ENCODE measurements around the gene SIRT3. TPM values are rescaled to one million over a fixed set of nuclear protein-coding genes. Genes with fewer than 3 reads are reported as not detected.

SIRT3 gene
- polyA plus RNA-seq, 3 donors = 4.3 to 23.7 (median 4.3) TPM

DNA sequence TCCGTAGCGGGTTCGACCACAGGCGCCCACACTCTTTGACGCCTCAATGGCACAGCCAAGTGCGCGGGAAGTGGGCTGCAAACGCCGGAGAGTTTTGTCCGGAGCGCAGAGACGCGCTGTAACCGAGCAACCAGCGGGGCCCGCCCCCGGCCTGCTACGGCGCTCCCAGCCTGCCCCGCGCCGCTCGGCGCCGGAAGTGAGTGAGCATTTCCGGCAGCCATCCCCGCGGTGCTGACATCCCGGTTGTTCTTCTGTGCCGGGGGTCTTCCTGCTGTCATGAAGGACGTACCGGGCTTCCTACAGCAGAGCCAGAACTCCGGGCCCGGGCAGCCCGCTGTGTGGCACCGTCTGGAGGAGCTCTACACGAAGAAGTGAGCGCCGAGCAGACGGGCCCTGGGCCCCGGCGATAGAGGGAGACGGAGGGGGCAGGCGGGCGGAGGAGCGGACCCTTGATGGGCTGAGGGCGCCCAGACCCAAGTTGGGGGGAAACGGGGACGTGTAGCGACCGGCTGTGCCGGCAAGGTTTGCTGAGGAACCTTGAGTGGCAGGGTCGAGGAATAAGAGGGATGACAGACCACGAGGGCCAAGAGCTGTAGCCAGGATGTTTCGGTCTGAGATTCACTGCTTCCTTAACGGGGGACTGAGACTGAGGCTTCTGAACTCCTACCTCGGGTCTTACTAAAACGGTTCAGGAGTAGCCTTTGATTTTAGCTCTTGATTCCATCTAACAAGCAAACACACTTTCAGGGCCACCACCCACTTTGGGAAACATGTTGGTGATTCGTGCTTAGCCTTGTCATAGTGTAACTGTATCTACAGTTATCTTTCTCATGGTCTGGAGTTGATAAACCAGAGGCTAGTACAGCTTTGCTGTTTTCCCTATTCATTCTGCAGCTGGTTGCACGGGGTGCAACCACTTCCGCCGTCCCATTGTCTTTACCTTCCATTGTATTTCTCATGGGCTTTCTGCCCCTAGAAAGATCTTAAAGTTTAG, 929 bp upstream of the SIRT3 start, which contains the start of gene PSMD13:
TSS of gene PSMD13 (plus strand) at position 203 of the 994 bp plus-strand sequence. CDS start at position 277, 74 bp downstream.
- WGBS (ENCODE audit: insufficient coverage) = under 1% methylated on average over 58 of the region's 62 CpGs
- intact Hi-C loops (cut with micrococcal nuclease) = loop anchor here (1.0 to 5.0 kb wide), 6 partner anchors 30 to 270 kb away; partner anchors contain the start of genes RNH1 (in 2 of the 2), BET1L (in 1 of the 2) and RIC8A (in 1 of the 2)
- Histone ChIP-seq H3K9ac (ENCODE audit: insufficient read depth, low read length, poor library complexity, severe bottlenecking) (peak within 1 kb of the TSS; percentile 95), H3K27ac (ENCODE audit: low read depth in 1 of 2, low read length in 2 of 2) (peak within 1 kb of the TSS; percentile 97 to 98), H3K79me2 (ENCODE audit: insufficient read depth, low read length) (peaks cover 48% of the 10 kb centered on the region), H4K20me1 (ENCODE audit: insufficient read depth, low read length) (peaks cover 21% of the 10 kb centered on the region), H3K4me2 (replicated peaks; ENCODE audit: extremely low read depth, low read length, poor library complexity, severe bottlenecking) (peak within 1 kb of the TSS; percentile 87), H3K27me3 (ENCODE audit: control insufficient read depth in 2 of 2, insufficient read depth in 2 of 2, low read length in 2 of 2) (no peaks in the 10 kb centered on the region), H3K9me3 (replicated peaks in 1 of 2; ENCODE audit: control insufficient read depth in 1 of 2, insufficient read depth in 1 of 2, low read length in 2 of 2) (no peaks in the 10 kb centered on the region), H3K4me3 (replicated peaks in 1 of 3; ENCODE audit: low read depth in 2 of 3, low read length in 3 of 3) (peak within 1 kb of the TSS; percentile 93 to 99 (median 96)), H2AFZ (ENCODE audit: insufficient read depth, low read depth, low read length, poor library complexity, severe bottlenecking) (peak within 1 kb of the TSS; percentile 96), H3K4me1 (ENCODE audit: control insufficient read depth in 1 of 2, insufficient read depth in 2 of 2, low read length in 2 of 2) (peaks cover 20 to 23% of the 10 kb centered on the region in 2 donors), H3K36me3 (replicated peaks in 1 of 2; ENCODE audit: control insufficient read depth in 1 of 2, insufficient read depth in 2 of 2, low read length in 2 of 2) (peaks cover 15 to 30% of the 10 kb centered on the region in 2 donors)
- Mint-ChIP-seq H3K36me3 (peaks cover 32 to 36% of the 10 kb centered on the region in 2 donors), H3K9me3 (no peaks in the 10 kb centered on the region), H3K4me1 (peaks cover 24% of the 10 kb centered on the region), H3K27ac (peak within 1 kb of the TSS; percentile 99 to 100 (median 100)), H3K4me3 (peak within 1 kb of the TSS; percentile 96 to 97), H3K27me3 (ENCODE audit: low read depth in 3 of 3) (peaks cover 0 to 4% (median 1%) of the 10 kb centered on the region in 3 donors)
- TF ChIP-seq, protein P1, sequence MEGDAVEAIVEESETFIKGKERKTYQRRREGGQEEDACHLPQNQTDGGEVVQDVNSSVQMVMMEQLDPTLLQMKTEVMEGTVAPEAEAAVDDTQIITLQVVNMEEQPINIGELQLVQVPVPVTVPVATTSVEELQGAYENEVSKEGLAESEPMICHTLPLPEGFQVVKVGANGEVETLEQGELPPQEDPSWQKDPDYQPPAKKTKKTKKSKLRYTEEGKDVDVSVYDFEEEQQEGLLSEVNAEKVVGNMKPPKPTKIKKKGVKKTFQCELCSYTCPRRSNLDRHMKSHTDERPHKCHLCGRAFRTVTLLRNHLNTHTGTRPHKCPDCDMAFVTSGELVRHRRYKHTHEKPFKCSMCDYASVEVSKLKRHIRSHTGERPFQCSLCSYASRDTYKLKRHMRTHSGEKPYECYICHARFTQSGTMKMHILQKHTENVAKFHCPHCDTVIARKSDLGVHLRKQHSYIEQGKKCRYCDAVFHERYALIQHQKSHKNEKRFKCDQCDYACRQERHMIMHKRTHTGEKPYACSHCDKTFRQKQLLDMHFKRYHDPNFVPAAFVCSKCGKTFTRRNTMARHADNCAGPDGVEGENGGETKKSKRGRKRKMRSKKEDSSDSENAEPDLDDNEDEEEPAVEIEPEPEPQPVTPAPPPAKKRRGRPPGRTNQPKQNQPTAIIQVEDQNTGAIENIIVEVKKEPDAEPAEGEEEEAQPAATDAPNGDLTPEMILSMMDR (IDR thresholded peaks at IDR 0.05) = no peak
- peak; percentile 81 to 84 (median 84) for DNase-seq

DNA sequence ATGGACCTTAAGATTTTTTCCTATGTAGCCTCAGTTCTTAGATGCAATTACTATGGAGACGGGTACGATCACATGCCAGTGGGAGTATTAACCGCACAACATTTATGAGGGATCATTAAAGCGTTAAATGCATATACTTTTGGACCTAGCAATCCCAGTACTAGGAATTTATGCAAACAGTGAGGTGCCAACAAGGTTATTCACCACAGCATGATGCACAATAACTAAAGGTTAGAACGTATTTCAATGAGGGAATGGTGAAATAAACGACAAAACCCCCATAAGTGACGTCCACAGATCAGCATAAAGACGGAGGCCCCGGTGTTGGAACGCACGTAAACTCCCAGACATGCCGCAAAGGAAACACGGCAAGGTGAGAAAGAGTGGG, 539 bp downstream of the SIRT3 start:
- DNase-seq = no peak
- peak overlapping the region; percentile 96 for H2AFZ ChIP-seq (ENCODE audit: insufficient read depth, low read depth, low read length, poor library complexity, severe bottlenecking)

More for the DNA sequence above, 539 bp downstream of the SIRT3 start:
- H3K36me3 ChIP-seq (replicated peaks in 1 of 2; ENCODE audit: control insufficient read depth in 1 of 2, insufficient read depth in 2 of 2, low read length in 2 of 2) = peaks cover 2 to 17% of the 10 kb centered on the region in 2 donors
- Mint-ChIP-seq H3K9me3 (no peaks in the 10 kb centered on the region), H3K27me3 (ENCODE audit: low read depth in 3 of 3) (peaks cover 0 to 4% (median 1%) of the 10 kb centered on the region in 3 donors), H3K4me1 (peaks cover 24% of the 10 kb centered on the region), H3K27ac (peak overlapping the region in 6 of 7 donors; percentile 65 to 99 (median 84)), H3K36me3 (peaks cover 21 to 22% of the 10 kb centered on the region in 2 donors), H3K4me3 (peak overlapping the region; percentile 82 to 92)
- peaks cover 20 to 23% of the 10 kb centered on the region in 2 donors for H3K4me1 ChIP-seq (ENCODE audit: control insufficient read depth in 1 of 2, insufficient read depth in 2 of 2, low read length in 2 of 2)
- H3K79me2 ChIP-seq (ENCODE audit: insufficient read depth, low read length) = peaks cover 36% of the 10 kb centered on the region
- intact Hi-C loops (cut with micrococcal nuclease) = loop anchor here (5.0 kb wide), 3 partner anchors 33 to 272 kb away; partner anchors contain the start of gene RNH1 (in 1 of the 2)
- H3K4me3 ChIP-seq (replicated peaks in 1 of 3; ENCODE audit: low read depth in 2 of 3, low read length in 3 of 3) = peak overlapping the region; percentile 45 to 96 (median 93)
- TF ChIP-seq, protein P1 (IDR thresholded peaks at IDR 0.05) = no peak
- WGBS (ENCODE audit: insufficient coverage) = 0% methylated on average over 6 of the region's 13 CpGs
- no peaks in the 10 kb centered on the region for H3K27me3 ChIP-seq (ENCODE audit: control insufficient read depth in 2 of 2, insufficient read depth in 2 of 2, low read length in 2 of 2)
- peaks cover 8% of the 10 kb centered on the region for H4K20me1 ChIP-seq (ENCODE audit: insufficient read depth, low read length)
- H3K27ac ChIP-seq (ENCODE audit: low read depth in 1 of 2, low read length in 2 of 2) = peak overlapping the region; percentile 0 to 75
- H3K9ac ChIP-seq (ENCODE audit: insufficient read depth, low read length, poor library complexity, severe bottlenecking) = peak overlapping the region; percentile 77
- H3K9me3 ChIP-seq (replicated peaks in 1 of 2; ENCODE audit: control insufficient read depth in 1 of 2, insufficient read depth in 1 of 2, low read length in 2 of 2) = no peaks in the 10 kb centered on the region
- peak overlapping the region; percentile 87 for H3K4me2 ChIP-seq (replicated peaks; ENCODE audit: extremely low read depth, low read length, poor library complexity, severe bottlenecking)
